ENCODE results near the gene CNOT3. TPM values are rescaled to one million over a fixed set of nuclear protein-coding genes. Genes with fewer than 3 reads are reported as not detected.
A peak's percentile ranks its signal among the peaks of the same experiment; 100 is the strongest.

The CNOT3 gene
- total RNA-seq, 1 experiment from 2014 or later: 76.7 TPM

DNA sequence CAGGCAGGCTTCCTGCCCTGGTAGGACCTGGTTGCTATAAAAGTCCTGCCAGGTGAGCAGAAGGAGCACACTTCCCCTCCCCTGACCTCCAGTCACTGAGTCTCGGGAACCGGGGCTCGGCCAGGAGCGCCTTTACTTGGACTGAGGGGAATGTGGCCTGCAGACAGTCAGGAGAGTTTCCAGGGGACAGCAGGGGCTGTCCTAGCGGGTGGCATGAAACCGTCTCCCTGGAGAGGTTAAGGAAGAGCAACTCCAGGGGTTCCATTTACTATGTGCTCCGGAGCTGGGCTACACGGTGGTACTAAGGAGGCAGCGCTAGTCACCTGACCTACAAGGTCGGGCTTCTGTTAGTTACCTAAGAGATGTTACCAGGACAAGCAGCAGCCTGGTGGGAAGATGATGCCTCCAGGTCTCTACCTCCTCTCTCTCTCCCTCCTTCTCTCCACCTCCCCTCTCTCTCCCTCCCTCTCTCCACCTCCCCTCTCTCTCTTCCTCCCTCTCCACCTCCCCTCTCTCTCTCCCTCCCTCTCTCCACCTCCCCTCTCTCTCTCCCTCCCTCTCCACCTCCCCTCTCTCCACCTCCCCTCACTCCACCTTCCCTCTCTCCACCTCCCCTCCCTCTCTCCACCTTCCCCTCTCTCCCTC, 4.1 kb upstream of the CNOT3 start:
- DNase-seq (ENCODE audit: low read depth, low spot score): peak; percentile 32
- TF ChIP-seq EZH2 (IDR thresholded peaks at IDR 0.05) (no peak), YY1 (IDR thresholded peaks at IDR 0.05; ENCODE audit: extremely low read depth, insufficient replicate concordance, low read depth, low read length) (no peak), TCF7L2 (IDR thresholded peaks at IDR 0.05; ENCODE audit: borderline replicate concordance, extremely low read depth, insufficient read depth, insufficient read length) (no peak), FOSL1 (IDR thresholded peaks at IDR 0.05; ENCODE audit: low read depth) (no peak), ZFX (IDR thresholded peaks at IDR 0.05) (no peak), RAD21 (IDR thresholded peaks at IDR 0.05; ENCODE audit: low read depth) (no peak), POLR2AphosphoS5 (IDR thresholded peaks at IDR 0.05; ENCODE audit: low read depth, low read length) (no peak), ELF1 (IDR thresholded peaks at IDR 0.05; ENCODE audit: borderline replicate concordance, low read depth) (no peak), SP1 (IDR thresholded peaks at IDR 0.05; ENCODE audit: low read depth) (no peak), CEBPB (IDR thresholded peaks at IDR 0.05; ENCODE audit: low read depth) (no peak), CBX3 (IDR thresholded peaks at IDR 0.05; ENCODE audit: low read depth) (no peak), EGR1 (IDR thresholded peaks at IDR 0.05; ENCODE audit: low read depth) (no peak), SRF (IDR thresholded peaks at IDR 0.05; ENCODE audit: low read depth) (no peak), ZNF274 (IDR thresholded peaks at IDR 0.05; ENCODE audit: low read depth, low read length) (no peak), SIN3A (IDR thresholded peaks at IDR 0.05; ENCODE audit: low read depth) (no peak)
- TF ChIP-seq, protein P1, sequence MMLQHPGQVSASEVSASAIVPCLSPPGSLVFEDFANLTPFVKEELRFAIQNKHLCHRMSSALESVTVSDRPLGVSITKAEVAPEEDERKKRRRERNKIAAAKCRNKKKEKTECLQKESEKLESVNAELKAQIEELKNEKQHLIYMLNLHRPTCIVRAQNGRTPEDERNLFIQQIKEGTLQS (IDR thresholded peaks at IDR 0.05): no peak
- TF ChIP-seq, protein P2, sequence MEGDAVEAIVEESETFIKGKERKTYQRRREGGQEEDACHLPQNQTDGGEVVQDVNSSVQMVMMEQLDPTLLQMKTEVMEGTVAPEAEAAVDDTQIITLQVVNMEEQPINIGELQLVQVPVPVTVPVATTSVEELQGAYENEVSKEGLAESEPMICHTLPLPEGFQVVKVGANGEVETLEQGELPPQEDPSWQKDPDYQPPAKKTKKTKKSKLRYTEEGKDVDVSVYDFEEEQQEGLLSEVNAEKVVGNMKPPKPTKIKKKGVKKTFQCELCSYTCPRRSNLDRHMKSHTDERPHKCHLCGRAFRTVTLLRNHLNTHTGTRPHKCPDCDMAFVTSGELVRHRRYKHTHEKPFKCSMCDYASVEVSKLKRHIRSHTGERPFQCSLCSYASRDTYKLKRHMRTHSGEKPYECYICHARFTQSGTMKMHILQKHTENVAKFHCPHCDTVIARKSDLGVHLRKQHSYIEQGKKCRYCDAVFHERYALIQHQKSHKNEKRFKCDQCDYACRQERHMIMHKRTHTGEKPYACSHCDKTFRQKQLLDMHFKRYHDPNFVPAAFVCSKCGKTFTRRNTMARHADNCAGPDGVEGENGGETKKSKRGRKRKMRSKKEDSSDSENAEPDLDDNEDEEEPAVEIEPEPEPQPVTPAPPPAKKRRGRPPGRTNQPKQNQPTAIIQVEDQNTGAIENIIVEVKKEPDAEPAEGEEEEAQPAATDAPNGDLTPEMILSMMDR (IDR thresholded peaks at IDR 0.05 in 2 of 3, conservative IDR thresholded peaks at IDR 0.05 in 1 of 3; ENCODE audit: borderline replicate concordance in 1 of 3, insufficient read depth in 1 of 3, low read depth in 2 of 3, low read length in 2 of 3): no peak
- TF ChIP-seq, protein P3, sequence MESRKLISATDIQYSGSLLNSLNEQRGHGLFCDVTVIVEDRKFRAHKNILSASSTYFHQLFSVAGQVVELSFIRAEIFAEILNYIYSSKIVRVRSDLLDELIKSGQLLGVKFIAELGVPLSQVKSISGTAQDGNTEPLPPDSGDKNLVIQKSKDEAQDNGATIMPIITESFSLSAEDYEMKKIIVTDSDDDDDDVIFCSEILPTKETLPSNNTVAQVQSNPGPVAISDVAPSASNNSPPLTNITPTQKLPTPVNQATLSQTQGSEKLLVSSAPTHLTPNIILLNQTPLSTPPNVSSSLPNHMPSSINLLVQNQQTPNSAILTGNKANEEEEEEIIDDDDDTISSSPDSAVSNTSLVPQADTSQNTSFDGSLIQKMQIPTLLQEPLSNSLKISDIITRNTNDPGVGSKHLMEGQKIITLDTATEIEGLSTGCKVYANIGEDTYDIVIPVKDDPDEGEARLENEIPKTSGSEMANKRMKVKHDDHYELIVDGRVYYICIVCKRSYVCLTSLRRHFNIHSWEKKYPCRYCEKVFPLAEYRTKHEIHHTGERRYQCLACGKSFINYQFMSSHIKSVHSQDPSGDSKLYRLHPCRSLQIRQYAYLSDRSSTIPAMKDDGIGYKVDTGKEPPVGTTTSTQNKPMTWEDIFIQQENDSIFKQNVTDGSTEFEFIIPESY (IDR thresholded peaks at IDR 0.05; ENCODE audit: extremely low read depth, insufficient replicate concordance, low read length): no peak
- TF ChIP-seq, protein P4, sequence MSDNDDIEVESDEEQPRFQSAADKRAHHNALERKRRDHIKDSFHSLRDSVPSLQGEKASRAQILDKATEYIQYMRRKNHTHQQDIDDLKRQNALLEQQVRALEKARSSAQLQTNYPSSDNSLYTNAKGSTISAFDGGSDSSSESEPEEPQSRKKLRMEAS (IDR thresholded peaks at IDR 0.05): no peak
- TF ChIP-seq, protein P5, sequence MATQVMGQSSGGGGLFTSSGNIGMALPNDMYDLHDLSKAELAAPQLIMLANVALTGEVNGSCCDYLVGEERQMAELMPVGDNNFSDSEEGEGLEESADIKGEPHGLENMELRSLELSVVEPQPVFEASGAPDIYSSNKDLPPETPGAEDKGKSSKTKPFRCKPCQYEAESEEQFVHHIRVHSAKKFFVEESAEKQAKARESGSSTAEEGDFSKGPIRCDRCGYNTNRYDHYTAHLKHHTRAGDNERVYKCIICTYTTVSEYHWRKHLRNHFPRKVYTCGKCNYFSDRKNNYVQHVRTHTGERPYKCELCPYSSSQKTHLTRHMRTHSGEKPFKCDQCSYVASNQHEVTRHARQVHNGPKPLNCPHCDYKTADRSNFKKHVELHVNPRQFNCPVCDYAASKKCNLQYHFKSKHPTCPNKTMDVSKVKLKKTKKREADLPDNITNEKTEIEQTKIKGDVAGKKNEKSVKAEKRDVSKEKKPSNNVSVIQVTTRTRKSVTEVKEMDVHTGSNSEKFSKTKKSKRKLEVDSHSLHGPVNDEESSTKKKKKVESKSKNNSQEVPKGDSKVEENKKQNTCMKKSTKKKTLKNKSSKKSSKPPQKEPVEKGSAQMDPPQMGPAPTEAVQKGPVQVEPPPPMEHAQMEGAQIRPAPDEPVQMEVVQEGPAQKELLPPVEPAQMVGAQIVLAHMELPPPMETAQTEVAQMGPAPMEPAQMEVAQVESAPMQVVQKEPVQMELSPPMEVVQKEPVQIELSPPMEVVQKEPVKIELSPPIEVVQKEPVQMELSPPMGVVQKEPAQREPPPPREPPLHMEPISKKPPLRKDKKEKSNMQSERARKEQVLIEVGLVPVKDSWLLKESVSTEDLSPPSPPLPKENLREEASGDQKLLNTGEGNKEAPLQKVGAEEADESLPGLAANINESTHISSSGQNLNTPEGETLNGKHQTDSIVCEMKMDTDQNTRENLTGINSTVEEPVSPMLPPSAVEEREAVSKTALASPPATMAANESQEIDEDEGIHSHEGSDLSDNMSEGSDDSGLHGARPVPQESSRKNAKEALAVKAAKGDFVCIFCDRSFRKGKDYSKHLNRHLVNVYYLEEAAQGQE (IDR thresholded peaks at IDR 0.05; ENCODE audit: low read depth): no peak
- Histone ChIP-seq H3K27ac (ENCODE audit: low read depth, low read length) (peak overlapping the region; percentile 21; the same call in 1 of the 2 replicates), H2AFZ (ENCODE audit: low read depth, low read length, poor library complexity, severe bottlenecking) (no peak overlapping the region), H4K20me1 (ENCODE audit: insufficient read depth) (no peaks in the 10 kb centered on the region), H3K36me3 (ENCODE audit: control insufficient read depth in 1 of 2, insufficient read depth in 2 of 2, low read length in 2 of 2) (peaks cover 8 to 12% of the 10 kb centered on the region in 2 experiments; a peak in 3 of 4 replicates), H3K79me2 (ENCODE audit: insufficient read depth, low read length) (peaks cover 7% of the 10 kb centered on the region), H3K9ac (ENCODE audit: low read length) (no peak overlapping the region), H3K9me3 (ENCODE audit: control insufficient read depth in 1 of 2, insufficient read depth in 1 of 2, low read depth in 1 of 2, low read length in 2 of 2) (no peaks in the 10 kb centered on the region), H3K4me3 (replicated peaks in 1 of 2; ENCODE audit: low read depth in 1 of 2, low read length in 2 of 2) (no peak overlapping the region), H3K9me2 (ENCODE audit: insufficient read depth) (no peaks in the 10 kb centered on the region), H3K4me1 (ENCODE audit: control insufficient read depth in 1 of 2, insufficient read depth in 2 of 2, low read length in 2 of 2) (peaks cover 8 to 18% of the 10 kb centered on the region in 2 experiments; a peak in 3 of 4 replicates), H3K27me3 (ENCODE audit: insufficient read depth, low read length) (no peaks in the 10 kb centered on the region), H3K4me2 (ENCODE audit: low read length) (no peak overlapping the region)
- intact Hi-C loops (cut with micrococcal nuclease): no loop called here
- ATAC-seq: no peak
- ChIA-PET CTCF (no interaction called here), RAD21 (ENCODE audit: low non-redundant PET in 1 of 2, low total read pairs in 2 of 2, uncharacterized antibody in 2 of 2, unreplicated experiment in 2 of 2) (no interaction called here), POLR2A (no interaction called here)
- no TSS peak for BruUV-seq (replicated peaks)
